Neural cell (in vitro differentiated cells): ENCODE results near the gene HYLS1. TPM values are rescaled to one million over a fixed set of nuclear protein-coding genes. Genes with fewer than 3 reads are reported as not detected.

Source experiments
- H2AFZ ChIP-seq: fragments of 200-600, 300-800 bp; sonication (generic), shearing (Covaris generic); 2 replicates; pipeline ENCODE4 v1.6.0; 2014; ENCODE audit warnings: low read depth, mild to moderate bottlenecking, antibody characterized with exemption, low read length, moderate library complexity
- H3F3A ChIP-seq: fragments of 200-600 bp; shearing (Covaris generic); 2 replicates; pipeline ENCODE4 v1.6.1; 2016; ENCODE audit warnings: mild to moderate bottlenecking, moderate library complexity, mixed read lengths, antibody characterized with exemption, low read length; ENCODE audit not compliant: insufficient read depth, poor library complexity, severe bottlenecking
- H3K27ac ChIP-seq: fragments of 200-600, 300-800 bp; sonication (generic), shearing (Covaris generic); 2 replicates; pipeline ENCODE4 v1.5.1; 2014; ENCODE audit warnings: mild to moderate bottlenecking, low read length, moderate library complexity
- H3K27me3 ChIP-seq: fragments of 300-800, 200-600 bp; sonication (generic), shearing (Covaris generic); 2 replicates; pipeline ENCODE4 v1.6.0; 2014; ENCODE audit warnings: mild to moderate bottlenecking, low read depth, low read length, moderate library complexity; ENCODE audit not compliant: insufficient read depth
- H3K36me3 ChIP-seq: fragments of 300-800, 200-600 bp; sonication (generic), shearing (Covaris generic); 2 replicates; pipeline ENCODE4 v1.5.1; 2014; ENCODE audit warnings: mild to moderate bottlenecking, antibody characterized with exemption, low read length, moderate library complexity; ENCODE audit not compliant: insufficient read depth
- H3K4me2 ChIP-seq: fragments of 300-800, 200-600 bp; sonication (generic), shearing (Covaris generic); 2 replicates; pipeline ENCODE4 v1.6.0; 2014; ENCODE audit warnings: mild to moderate bottlenecking, low read length
- H3K4me3 ChIP-seq: fragments of 300-800, 200-600 bp; sonication (generic), shearing (Covaris generic); 2 replicates; pipeline ENCODE4 v1.5.1; 2014; ENCODE audit warnings: mild to moderate bottlenecking, low read length, moderate library complexity
- H3K79me2 ChIP-seq: fragments of 200-600 bp; shearing (Covaris generic); replicated peaks from 2 replicates; pipeline ENCODE4 v1.6.0; 2014; ENCODE audit warnings: mild to moderate bottlenecking, low read length, moderate library complexity; ENCODE audit not compliant: insufficient read depth
- H3K9ac ChIP-seq: fragments of 300-800, 200-600 bp; sonication (generic), shearing (Covaris generic); 2 replicates; pipeline ENCODE4 v1.6.1; 2016; ENCODE audit warnings: mild to moderate bottlenecking, low read length, mixed read lengths
- H3K9me2 ChIP-seq: fragments of 200-600 bp; shearing (Covaris generic); 2 replicates; pipeline ENCODE4 v1.6.1; 2016; ENCODE audit warnings: mild to moderate bottlenecking, low read length, mixed read lengths; ENCODE audit not compliant: insufficient read depth
- H3K9me3 ChIP-seq: fragments of 200-600, 300-800 bp; sonication (generic), shearing (Covaris generic); 2 replicates; pipeline ENCODE4 v1.6.1; 2016; ENCODE audit warnings: mild to moderate bottlenecking, mixed run types, low read length, moderate library complexity, mixed read lengths
- H4K20me1 ChIP-seq: fragments of 200-600 bp; shearing (Covaris generic); 2 replicates; pipeline ENCODE4 v1.6.1; 2016; ENCODE audit warnings: mild to moderate bottlenecking, mixed run types; ENCODE audit not compliant: insufficient read depth
- CTCF ChIP-seq: fragments of 450-650 bp; IDR thresholded peaks from 2 replicates; pipeline ENCODE4 v1.5.1; 2014; ENCODE audit warnings: antibody characterized with exemption, mild to moderate bottlenecking, moderate library complexity; ENCODE audit not compliant: poor library complexity, severe bottlenecking
- EP300 ChIP-seq: fragments of 450-650 bp; conservative IDR thresholded peaks from 2 replicates; pipeline ENCODE4 v1.6.1; 2014; ENCODE audit warnings: antibody characterized with exemption, mild to moderate bottlenecking, moderate library complexity; ENCODE audit not compliant: poor library complexity, severe bottlenecking
- EZH2 ChIP-seq: fragments of 200-600, 300-800 bp; shearing (Covaris generic), sonication (generic); IDR thresholded peaks from 2 replicates; pipeline ENCODE4 v1.6.1; 2014; ENCODE audit warnings: antibody characterized with exemption, low read length, borderline replicate concordance, mild to moderate bottlenecking; ENCODE audit not compliant: insufficient read depth, poor library complexity, severe bottlenecking
- MXI1 ChIP-seq: fragments of 450-650 bp; conservative IDR thresholded peaks from 2 replicates; pipeline ENCODE4 v1.6.1; 2014; ENCODE audit warnings: antibody characterized with exemption, mild to moderate bottlenecking; ENCODE audit not compliant: poor library complexity, severe bottlenecking
- POLR2AphosphoS5 ChIP-seq: IDR thresholded peaks from 2 replicates; pipeline ENCODE4 v1.6.1; 2012
- RAD21 ChIP-seq: fragments of 450-650 bp; conservative IDR thresholded peaks from 2 replicates; pipeline ENCODE4 v1.6.1; 2014; ENCODE audit warnings: antibody characterized with exemption, mild to moderate bottlenecking, moderate library complexity
- REST ChIP-seq: IDR thresholded peaks from 2 replicates; pipeline ENCODE4 v1.6.1; 2012; ENCODE audit warnings: borderline replicate concordance
- SMC3 ChIP-seq: fragments of 450-650 bp; conservative IDR thresholded peaks from 2 replicates; pipeline ENCODE4 v1.6.1; 2014; ENCODE audit warnings: antibody characterized with exemption, mild to moderate bottlenecking, moderate library complexity; ENCODE audit not compliant: poor library complexity
- TAF1 ChIP-seq: IDR thresholded peaks from 2 replicates; pipeline ENCODE4 v1.6.1; 2012; ENCODE audit warnings: low read depth
- polyA plus RNA-seq: library from polyadenylated mRNA; depleted of rRNA; stranded (reverse); fragments of >200 nt; gene quantifications from 2 replicates; pipeline ENCODE4 v1.2.3, GENCODE V29; 2014

Gene HYLS1
- polyA plus RNA-seq, 1 donor from 2014 or later, result 6.0 TPM

GRCh38 chr11:125947419-125948277 is 60.2 kb downstream of the HYLS1 start:
- Histone ChIP-seq H4K20me1 (no peaks in the 10 kb centered on the region), H3K4me2 (no peak overlapping the region), H3K9me3 (no peaks in the 10 kb centered on the region), H3K9me2 (no peaks in the 10 kb centered on the region), H3K27me3 (no peaks in the 10 kb centered on the region), H3F3A (no peaks in the 10 kb centered on the region), H2AFZ (no peak overlapping the region), H3K79me2 (no peaks in the 10 kb centered on the region), H3K36me3 (no peaks in the 10 kb centered on the region), H3K4me3 (no peak overlapping the region), H3K27ac (no peak overlapping the region), H3K9ac (no peak overlapping the region)
- no peak for TF ChIP-seq TAF1
- no peak for TF ChIP-seq EZH2
- no peak for TF ChIP-seq REST
- no peak for TF ChIP-seq POLR2AphosphoS5
- TF ChIP-seq MXI1, result no peak
- TF ChIP-seq EP300, result no peak
- no peak for TF ChIP-seq RAD21
- TF ChIP-seq CTCF, result no peak
- TF ChIP-seq SMC3, result no peak

- Histone ChIP-seq H3K27ac (no peak overlapping the region), H4K20me1 (no peaks in the 10 kb centered on the region), H3K4me3 (no peak overlapping the region), H2AFZ (no peak overlapping the region), H3K4me2 (no peak overlapping the region), H3K9ac (no peak overlapping the region), H3K9me2 (no peaks in the 10 kb centered on the region), H3K79me2 (no peaks in the 10 kb centered on the region), H3K9me3 (no peaks in the 10 kb centered on the region), H3K36me3 (no peaks in the 10 kb centered on the region), H3K27me3 (no peaks in the 10 kb centered on the region), H3F3A (no peaks in the 10 kb centered on the region)
- TF ChIP-seq POLR2AphosphoS5, result no peak
These were observed 61.0 kb downstream of the HYLS1 start for GRCh38 chr11:125948278-125949051.
